Suprapubic skin (tissue), 4 donors: Measurements from ENCODE around the gene GPRC6A.

Experiments used
- EP300 ChIP-seq: sonication (generic); formaldehyde crosslinking; IDR thresholded peaks from one replicate; pipeline ENCODE4 v1.6.1; 2017; ENCODE audit warnings: antibody characterized with exemption
- POLR2A ChIP-seq, 2 donors: fragments of 450-650 bp; IDR thresholded peaks; one replicate each; pipeline ENCODE4 v1.6.1; 2017; ENCODE audit warnings: antibody characterized with exemption in 2 of 2, mild to moderate bottlenecking in 2 of 2, moderate library complexity in 2 of 2
- POLR2AphosphoS5 ChIP-seq, 3 donors: sonication (generic); formaldehyde crosslinking; IDR thresholded peaks; one replicate each; pipeline ENCODE4 v1.6.1; 2017; ENCODE audit warnings: antibody characterized with exemption in 3 of 3
- TF ChIP-seq, protein P1 (sequence below), 2 donors: fragments of 200-600 bp in 1 of 2; fragments of 450-650 bp in 1 of 2; sonication (generic) in 1 of 2; IDR thresholded peaks; one replicate each; pipeline ENCODE4 v1.5.1; 2016 to 2019; ENCODE audit warnings: antibody characterized with exemption in 2 of 2, mild to moderate bottlenecking in 1 of 2, moderate library complexity in 1 of 2

GRCh38 chr6:116866281-116866871 lies 37.5 kb upstream of the GPRC6A start:
- TF ChIP-seq, protein P1, sequence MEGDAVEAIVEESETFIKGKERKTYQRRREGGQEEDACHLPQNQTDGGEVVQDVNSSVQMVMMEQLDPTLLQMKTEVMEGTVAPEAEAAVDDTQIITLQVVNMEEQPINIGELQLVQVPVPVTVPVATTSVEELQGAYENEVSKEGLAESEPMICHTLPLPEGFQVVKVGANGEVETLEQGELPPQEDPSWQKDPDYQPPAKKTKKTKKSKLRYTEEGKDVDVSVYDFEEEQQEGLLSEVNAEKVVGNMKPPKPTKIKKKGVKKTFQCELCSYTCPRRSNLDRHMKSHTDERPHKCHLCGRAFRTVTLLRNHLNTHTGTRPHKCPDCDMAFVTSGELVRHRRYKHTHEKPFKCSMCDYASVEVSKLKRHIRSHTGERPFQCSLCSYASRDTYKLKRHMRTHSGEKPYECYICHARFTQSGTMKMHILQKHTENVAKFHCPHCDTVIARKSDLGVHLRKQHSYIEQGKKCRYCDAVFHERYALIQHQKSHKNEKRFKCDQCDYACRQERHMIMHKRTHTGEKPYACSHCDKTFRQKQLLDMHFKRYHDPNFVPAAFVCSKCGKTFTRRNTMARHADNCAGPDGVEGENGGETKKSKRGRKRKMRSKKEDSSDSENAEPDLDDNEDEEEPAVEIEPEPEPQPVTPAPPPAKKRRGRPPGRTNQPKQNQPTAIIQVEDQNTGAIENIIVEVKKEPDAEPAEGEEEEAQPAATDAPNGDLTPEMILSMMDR (IDR thresholded peaks at IDR 0.05) = no peak
- TF ChIP-seq EP300 = no peak
- no peak for TF ChIP-seq POLR2AphosphoS5 (IDR thresholded peaks at IDR 0.05)
- no peak for TF ChIP-seq POLR2A (IDR thresholded peaks at IDR 0.05)
